Kidney capillary endothelial cell (primary cell): Measurements from ENCODE around the gene OR56B1.

ENCODE experiments used
- DNase-seq: peaks from one replicate; pipeline ENCODE4 v3.0.0-alpha.2; 2018; ENCODE audit warnings: low spot score

OR56B1 gene

DNA sequence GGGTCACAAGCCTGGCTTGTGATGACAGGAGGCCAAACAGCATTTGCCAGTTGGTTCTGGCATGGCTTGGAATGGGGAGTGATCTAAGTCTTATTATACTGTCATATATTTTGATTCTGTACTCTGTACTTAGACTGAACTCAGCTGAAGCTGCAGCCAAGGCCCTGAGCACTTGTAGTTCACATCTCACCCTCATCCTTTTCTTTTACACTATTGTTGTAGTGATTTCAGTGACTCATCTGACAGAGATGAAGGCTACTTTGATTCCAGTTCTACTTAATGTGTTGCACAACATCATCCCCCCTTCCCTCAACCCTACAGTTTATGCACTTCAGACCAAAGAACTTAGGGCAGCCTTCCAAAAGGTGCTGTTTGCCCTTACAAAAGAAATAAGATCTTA, 843 bp downstream of the OR56B1 start:
- DNase-seq, result no peak

DNA sequence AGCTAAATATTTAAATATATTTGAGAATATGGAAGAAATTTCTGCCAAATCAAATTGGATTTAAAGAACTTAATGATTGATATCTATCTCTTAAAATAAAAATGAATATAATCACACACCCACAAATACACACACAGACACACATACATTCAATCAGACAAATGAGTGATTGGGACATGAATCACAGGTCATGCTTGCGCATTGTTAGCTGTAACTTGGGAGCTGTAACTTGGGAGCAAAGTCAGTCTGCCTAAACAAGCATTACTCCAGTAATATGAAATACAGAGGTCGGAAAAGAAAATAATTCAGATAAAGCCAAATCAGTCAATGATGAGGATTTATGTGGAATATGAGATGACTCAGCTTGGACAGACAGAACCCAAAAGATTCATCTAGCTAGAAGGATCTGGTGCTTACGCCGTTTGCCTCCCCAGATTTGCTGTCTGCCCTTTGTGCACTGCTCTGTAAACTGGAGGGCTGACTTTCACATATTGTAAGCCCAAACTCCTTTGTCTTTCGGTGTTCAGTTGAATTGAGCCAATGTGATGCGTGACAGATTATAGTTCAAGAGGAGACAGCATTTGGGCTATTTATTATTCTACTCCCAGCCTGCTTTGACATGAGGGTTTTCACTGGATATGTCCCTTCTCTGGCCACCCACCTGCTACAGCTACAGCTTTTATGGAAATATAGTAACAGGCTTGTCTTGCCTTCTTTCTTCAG, 1.6 kb downstream of the OR56B1 start:
- DNase-seq, result no peak

GRCh38 chr11:5738431-5738830, 2.2 kb downstream of the OR56B1 start:
- DNase-seq, result no peak

DNA sequence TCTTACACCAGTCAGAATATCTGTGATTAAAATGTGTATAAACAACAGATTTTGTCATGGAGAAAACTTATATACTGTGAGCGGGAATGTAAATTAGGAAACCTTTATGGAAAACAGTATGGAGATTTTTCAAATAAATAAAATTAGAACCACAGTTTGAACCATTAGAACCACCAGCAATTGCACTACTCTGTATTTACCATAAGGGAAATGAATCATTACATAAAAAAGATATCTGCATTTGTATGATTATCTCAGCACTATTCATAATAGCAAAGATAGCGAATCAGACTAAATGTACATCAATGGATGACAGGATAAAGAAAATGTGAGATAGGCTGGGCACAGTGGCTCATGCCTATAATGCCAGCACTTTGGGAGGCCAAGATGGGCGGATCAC, 10.4 kb downstream of the OR56B1 start:
- no peak for DNase-seq

- DNase-seq, result no peak
Observed at GRCh38 chr11:5749836-5750235, 13.6 kb downstream of the OR56B1 start.

- DNase-seq, result no peak
Observed at GRCh38 chr11:5753943-5754342, 17.7 kb downstream of the OR56B1 start, which contains the start of gene OR52N4. Gene OR52N4 (plus strand): TSS chr11:5754243. CDS start chr11:5754741, 498 bp downstream.

DNA sequence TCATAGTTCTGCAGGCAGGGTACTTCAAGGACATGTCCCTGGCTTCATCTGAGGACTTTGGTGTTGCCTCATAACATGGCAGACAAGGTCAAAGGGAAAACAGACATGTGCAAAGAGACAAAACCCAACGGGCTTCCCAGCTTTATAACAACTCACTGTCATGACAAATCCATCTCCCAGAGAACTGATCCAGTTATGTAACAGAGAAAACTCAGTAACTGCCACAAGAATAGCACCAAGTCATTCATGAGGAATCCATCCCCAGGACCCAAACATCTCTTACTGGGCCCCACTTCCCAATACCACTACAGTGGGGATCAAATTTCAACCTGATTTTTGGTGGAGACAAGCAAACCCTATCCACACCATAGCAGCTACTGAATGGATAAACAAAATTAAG, 30.8 kb downstream of the OR56B1 start:
- DNase-seq, result no peak

DNA sequence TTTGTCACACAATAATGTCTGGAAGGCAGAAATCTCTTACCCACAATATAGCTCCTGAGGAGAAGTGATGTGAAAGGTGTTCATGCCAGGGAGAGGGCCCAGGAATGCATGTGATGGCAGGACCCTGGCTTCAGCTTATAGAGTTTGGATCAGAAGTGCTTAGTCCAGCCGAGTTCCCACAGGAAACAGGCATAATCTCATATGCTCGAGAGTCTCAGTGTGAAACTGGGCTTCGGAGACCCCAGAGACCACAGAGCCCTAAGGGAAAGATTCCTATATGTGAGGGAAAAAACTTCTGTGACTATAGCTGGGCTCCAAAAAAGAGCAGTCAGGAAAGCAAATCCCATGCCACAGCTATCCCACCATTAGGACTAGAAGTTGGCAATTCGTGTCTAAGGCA, 47.0 kb downstream of the OR56B1 start, which contains the start of gene OR52N5:
Gene OR52N5, minus strand, starts transcription at position 101 of the 400 bp plus-strand sequence. CDS start 4,721 bp downstream, outside the sequence.
- no peak for DNase-seq
